HG02798 (cell line): ENCODE results near the gene TMEM222.

ENCODE experiments used
- ATAC-seq: cut with Tn5 transposase; IDR thresholded peaks from one replicate; pipeline ENCODE4 v1.9.1; 2021; ENCODE audit warnings: mild to moderate bottlenecking; ENCODE audit not compliant: unreplicated experiment, poor library complexity

The TMEM222 gene

GRCh38 chr1:27339213-27339612 lies 17.2 kb downstream of the TMEM222 start:
- no peak for ATAC-seq

- peak; percentile 59 for ATAC-seq
Observed at GRCh38 chr1:27341525-27342252, 19.7 kb downstream of the TMEM222 start, which contains the start of gene SYTL1. TSS of gene SYTL1 (plus strand) at chr1:27342022. CDS start at chr1:27345335, 3,313 bp downstream.

GRCh38 chr1:27342391-27342777 lies 20.4 kb downstream of the TMEM222 start:
- no peak for ATAC-seq

- ATAC-seq, result no peak
Observed at GRCh38 chr1:27342778-27343638, 21.0 kb downstream of the TMEM222 start.

GRCh38 chr1:27343639-27344025 lies 21.7 kb downstream of the TMEM222 start:
- no peak for ATAC-seq

- no peak for ATAC-seq
Observed at GRCh38 chr1:27345272-27345671, 23.3 kb downstream of the TMEM222 start.

- ATAC-seq, result no peak
Observed at GRCh38 chr1:27346357-27346756, 24.4 kb downstream of the TMEM222 start.

GRCh38 chr1:27346991-27347624 lies 25.1 kb downstream of the TMEM222 start:
- ATAC-seq, result no peak

GRCh38 chr1:27348861-27349783 lies 27.2 kb downstream of the TMEM222 start:
- ATAC-seq, result no peak

GRCh38 chr1:27349784-27350662 lies 28.1 kb downstream of the TMEM222 start:
- ATAC-seq, result no peak

GRCh38 chr1:27350663-27351540 lies 28.9 kb downstream of the TMEM222 start:
- ATAC-seq, result no peak

GRCh38 chr1:27351541-27352107 lies 29.7 kb downstream of the TMEM222 start:
- ATAC-seq, result no peak

GRCh38 chr1:27353166-27353565 lies 31.2 kb downstream of the TMEM222 start:
- no peak for ATAC-seq

- no peak for ATAC-seq
Observed at GRCh38 chr1:27353629-27354028, 31.7 kb downstream of the TMEM222 start.

- ATAC-seq, result no peak
Observed at GRCh38 chr1:27355683-27356082, 33.7 kb downstream of the TMEM222 start.

- no peak for ATAC-seq
Observed at GRCh38 chr1:27356277-27356618, 34.3 kb downstream of the TMEM222 start.

- no peak for ATAC-seq
Observed at GRCh38 chr1:27356619-27357280, 34.8 kb downstream of the TMEM222 start.
